Stimulated activated CD8-positive, alpha-beta memory T cell treated with anti-CD3 and anti-CD28 coated beads, Interleukin-7, amount 100 ng/mL, for 48 hours (primary cell): ENCODE measurements around the gene NGDN.
"Not testable (repeated sequence)": the region's sequence is repeated elsewhere in the genome, so short reads cannot be mapped to it uniquely, and the experiment has no call there.

Source experiments
- DNase-seq, 2 donors: peaks; one replicate each; pipeline ENCODE4 v3.0.0-alpha.2; 2020; ENCODE audit warnings: low read depth in 1 of 2; ENCODE audit errors: extremely low read depth in 1 of 2

NGDN gene

GRCh38 chr14:23438101-23438971 lies 31.2 kb upstream of the NGDN start:
- DNase-seq, result no peak

- DNase-seq, result no peak
Measured at GRCh38 chr14:23439107-23439835, 30.2 kb upstream of the NGDN start.

DNA sequence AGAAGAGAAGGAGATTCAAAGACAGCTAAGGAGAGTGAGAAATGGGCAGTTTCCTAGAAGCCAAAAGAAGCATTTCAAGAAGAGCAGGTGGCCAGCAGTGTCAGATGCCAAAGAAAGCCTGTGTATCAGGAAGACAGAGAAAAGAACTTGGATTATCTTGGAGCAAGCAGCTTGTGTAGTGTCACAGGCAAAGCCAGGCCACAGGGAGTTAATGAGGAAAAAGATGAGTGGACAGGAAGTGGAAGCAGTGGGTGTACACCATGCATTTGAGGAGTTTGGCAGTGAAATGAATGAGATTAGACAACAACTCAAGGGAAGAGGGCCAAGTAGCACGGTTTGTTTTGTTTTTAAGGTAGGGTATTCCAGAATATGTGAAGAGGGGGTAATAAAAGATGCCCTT lies 28.4 kb upstream of the NGDN start:
- DNase-seq, result no peak

DNA sequence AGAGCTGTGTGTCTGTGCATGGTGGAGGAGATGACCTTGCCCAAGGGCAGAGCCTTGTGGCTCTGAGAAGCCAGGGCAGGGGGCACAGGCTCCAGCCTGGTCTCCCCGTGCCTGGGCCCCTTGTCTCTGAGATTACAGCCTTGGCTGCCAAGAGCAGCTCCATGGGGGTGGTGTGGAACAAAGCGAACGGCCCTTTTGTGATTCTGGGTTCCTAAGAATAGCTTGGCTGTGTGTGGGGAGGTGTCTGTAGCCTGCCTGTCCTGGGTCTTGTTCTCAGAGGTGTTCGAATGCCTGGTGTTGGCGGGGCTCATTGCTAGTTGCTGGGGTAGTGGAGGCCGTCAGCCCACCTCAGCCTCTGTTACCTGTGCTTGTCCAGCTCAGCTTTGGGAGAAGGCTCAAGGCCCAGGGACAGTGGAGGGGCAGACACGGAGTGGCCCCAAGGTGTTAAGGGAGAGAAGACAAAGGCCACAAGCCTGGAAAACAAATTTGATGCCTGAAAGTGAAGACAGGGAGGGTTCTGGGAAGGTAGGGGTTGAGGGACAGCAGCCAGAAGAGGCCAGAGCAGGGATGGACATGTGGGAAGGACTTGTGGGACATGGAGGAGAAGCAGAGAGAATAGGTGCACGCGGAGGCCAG lies 26.7 kb upstream of the NGDN start:
- DNase-seq, result no peak

DNA sequence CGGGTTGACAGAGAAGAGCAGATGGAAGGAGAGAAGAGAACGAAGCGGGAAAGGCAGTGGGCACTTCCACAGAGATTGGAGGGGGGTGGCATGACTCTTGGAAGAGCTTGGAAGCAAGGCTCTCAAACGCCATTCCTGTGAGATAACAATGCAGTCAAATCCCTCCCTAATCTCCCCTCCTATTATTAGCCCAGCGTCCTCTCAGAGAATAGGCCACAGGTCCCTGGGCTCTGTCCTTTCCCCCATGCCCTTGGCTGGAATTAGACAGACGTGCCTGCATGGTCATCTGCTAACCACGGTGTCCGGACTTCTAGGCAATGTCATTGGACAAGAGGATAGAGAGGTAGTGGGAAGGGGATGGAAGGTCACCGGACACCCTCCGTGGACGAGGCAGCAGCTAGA lies 26.1 kb upstream of the NGDN start:
- DNase-seq, result no peak

GRCh38 chr14:23443881-23444280 lies 25.6 kb upstream of the NGDN start:
- no peak for DNase-seq

GRCh38 chr14:23444314-23444713 lies 25.2 kb upstream of the NGDN start:
- DNase-seq, result no peak

- DNase-seq, result no peak
Measured at GRCh38 chr14:23445773-23446172, 23.7 kb upstream of the NGDN start.

- DNase-seq, result no peak
Measured at GRCh38 chr14:23446291-23446851, 23.1 kb upstream of the NGDN start.

DNA sequence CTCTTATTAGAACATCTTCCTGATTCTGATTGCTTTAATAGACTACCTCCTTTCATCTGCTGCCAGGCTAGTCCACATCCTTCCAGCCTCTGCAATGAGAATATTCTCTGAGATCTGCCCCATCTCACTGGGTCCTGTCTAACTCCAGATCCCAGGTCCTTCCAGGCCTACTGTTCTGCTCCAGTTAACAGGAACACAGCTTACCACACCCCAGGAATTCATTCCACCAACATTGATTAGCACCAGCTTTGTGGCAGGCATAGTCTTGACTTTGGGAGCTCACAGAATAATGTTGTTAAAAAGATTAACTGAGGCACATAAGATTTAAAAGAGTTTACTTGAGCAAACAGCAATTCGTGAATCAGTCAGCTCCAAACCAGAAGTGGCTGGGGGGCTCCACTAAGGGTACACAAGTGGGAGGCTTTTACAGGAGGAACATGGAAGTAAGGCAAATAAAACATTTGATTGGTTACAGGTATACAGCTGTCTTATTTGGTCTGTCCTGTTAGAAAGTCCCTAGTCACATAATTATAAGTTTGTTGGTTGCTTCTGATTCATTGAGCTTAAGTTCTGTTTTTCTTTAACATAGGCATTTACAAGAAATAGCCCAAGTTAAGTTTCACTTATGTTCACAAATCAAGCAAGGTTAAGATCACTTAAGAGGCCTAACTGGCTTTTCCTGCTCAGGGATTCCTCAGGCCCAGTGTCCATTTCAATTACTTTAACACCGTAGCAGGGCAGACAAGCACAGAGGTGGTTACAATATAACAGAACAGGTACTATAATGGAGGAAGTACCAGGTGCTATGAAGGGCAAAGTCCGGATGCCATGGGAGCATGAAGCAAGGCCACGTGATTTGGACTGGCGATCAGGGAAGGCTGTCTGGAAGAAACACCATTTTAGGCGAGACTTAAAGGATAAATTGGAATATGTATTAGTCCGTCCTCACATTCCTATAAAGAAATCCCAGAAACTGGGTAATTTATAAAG lies 21.8 kb upstream of the NGDN start:
- no peak for DNase-seq

- no peak for DNase-seq
Measured at GRCh38 chr14:23449314-23449713, 20.2 kb upstream of the NGDN start.

- DNase-seq, result no peak
Measured at GRCh38 chr14:23450379-23450778, 19.1 kb upstream of the NGDN start.

- DNase-seq, result no peak
Measured at GRCh38 chr14:23452237-23452636, 17.3 kb upstream of the NGDN start.

DNA sequence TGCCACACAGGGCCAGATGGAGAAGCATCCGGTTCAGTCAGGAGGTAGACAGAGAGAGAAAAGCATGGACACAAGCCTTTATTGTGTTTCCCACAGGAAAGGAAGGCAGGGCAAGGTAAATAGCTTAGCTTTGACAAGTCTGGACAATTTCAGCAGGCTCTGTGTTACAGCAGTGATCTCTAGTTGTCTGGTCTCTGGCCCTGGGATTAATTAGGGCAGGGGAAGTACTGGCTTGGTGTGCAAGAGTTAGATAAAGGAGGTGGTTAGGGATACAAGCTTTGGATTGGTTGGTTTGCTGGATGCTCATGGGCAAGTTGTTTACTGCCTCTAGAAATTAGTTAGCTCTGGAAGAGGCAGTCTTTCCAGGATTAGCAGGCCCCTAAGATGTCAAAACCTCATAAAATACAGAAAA lies 15.1 kb upstream of the NGDN start:
- no peak for DNase-seq

DNA sequence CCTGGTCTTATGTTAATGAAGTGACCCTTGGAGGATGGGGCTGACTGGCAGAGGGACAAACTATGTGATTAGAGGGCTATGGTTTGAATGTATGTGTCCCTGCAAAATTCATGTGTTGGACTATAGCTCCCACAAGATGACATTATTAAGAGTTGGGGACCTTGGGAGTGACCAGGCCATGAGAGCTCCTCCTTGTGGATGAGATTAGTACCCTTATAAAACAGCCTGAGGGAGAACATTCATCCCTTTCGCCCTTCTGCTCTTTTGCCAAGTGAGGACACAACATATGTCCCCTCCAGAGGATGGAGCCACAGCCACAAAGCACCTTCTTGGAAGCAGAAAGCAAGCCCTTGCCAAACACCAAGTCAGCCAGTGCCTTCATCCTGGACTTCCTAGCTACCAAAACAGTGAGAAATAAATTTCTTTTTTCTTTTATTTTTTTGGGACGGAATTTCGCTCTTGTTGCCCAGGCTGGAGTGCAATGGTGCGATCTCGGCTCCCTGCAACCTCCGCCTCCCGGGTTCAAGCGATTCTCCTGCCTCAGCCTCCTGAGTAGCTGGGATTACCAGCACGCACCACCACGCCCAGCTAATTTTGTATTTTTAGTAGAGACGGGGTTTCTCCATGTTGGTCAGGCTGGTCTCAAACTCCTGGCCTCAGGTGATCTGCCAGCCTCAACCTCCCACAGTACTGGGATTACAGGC lies 12.5 kb upstream of the NGDN start:
- not testable (repeated sequence) for DNase-seq

GRCh38 chr14:23457587-23458445 lies 11.7 kb upstream of the NGDN start:
- no peak for DNase-seq

- DNase-seq, result no peak
Measured at GRCh38 chr14:23460960-23461359, 8.5 kb upstream of the NGDN start.

GRCh38 chr14:23464700-23465099 lies 4.8 kb upstream of the NGDN start:
- DNase-seq, result no peak

DNA sequence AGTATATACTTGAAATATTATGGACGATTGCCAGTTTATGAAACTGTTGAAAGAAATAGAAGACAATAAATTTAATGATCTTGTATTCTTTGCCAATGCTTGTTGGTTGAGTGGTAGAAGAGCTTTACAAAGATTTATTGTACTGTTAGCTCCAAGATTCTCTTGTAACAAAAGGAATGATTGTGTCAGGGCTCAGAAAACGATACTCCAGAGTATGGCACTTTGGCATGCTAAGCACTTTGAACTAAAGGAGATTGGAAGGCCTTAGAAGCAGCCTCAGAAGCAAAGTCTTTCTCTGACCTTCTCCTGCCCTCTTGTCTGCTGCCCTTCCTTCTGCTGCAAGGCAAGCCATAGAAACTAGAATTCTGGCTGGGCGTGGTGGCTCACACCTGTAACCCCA lies 4.2 kb upstream of the NGDN start:
- no peak for DNase-seq
